ENCODE data around the gene LRMDA.

Gene LRMDA

DNA sequence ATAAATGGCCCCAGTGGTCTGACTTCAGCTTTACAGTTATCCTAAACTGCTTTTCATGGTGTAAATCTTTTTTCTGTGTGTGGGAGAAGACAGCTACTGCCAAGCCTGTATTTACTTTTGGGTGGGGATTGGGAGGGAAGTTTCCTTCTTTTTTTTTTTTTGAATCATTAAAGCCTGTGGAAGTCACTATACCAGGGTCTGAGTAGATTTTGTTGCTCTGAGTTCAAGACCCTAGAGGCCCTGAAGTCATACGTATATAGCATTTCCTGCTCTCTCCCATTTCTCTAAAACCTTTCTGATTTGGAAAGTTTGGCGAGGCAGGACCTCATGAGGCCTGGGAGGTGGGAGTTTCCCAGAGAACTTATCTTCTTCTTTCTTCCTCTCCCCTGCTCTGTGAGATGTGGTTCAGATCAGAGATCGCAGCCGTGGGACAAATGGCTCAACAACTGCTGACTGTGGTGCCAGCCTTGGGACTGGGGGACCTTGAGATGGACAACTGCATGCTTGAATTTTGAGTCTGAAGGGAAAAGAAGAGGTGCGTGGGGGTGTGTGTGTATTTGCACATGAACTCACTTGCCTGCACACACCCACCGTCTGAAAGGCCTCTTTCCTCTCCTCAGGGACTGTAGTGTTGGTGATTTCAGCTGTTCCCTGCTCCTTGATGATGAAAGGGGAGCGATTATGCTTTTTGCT is 18.1 kb downstream of the LRMDA start:
- Histone ChIP-seq H3K27ac (no peak overlapping the region), H3K36me3 (no peaks in the 10 kb centered on the region), H3K27me3 (ENCODE audit: insufficient read depth, low read depth, severe bottlenecking) (no peaks in the 10 kb centered on the region), H3K9me3 (ENCODE audit: severe bottlenecking) (peaks cover 12% of the 10 kb centered on the region), H3K4me3 (ENCODE audit: low read depth, low read length) (no peak overlapping the region)
- DNase-seq: no peak
- no peak for TF ChIP-seq CTCF (IDR thresholded peaks at IDR 0.05; ENCODE audit: low read depth, low read length)

DNA sequence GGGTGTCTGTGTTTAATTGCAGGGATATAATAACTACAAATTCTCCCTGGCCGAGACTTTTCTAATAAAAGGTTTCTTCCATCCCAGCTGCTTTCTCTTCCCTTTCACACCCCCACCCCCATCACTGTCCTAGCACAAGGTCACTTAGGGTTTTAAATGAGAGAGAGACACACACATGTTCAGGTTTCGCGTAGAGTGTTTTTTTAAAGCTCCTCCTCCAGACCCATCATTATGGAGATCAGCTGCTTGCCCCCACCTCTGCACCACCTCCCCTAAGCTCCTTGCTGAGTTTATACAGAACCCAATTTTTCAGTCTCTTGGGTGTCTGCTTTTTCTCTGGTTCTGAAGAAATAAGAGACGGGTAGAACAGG is 18.6 kb downstream of the LRMDA start:
- DNase-seq: no peak
- Histone ChIP-seq H3K27me3 (ENCODE audit: insufficient read depth, low read depth, severe bottlenecking) (no peaks in the 10 kb centered on the region), H3K36me3 (no peaks in the 10 kb centered on the region), H3K4me3 (ENCODE audit: low read depth, low read length) (no peak overlapping the region), H3K27ac (no peak overlapping the region), H3K9me3 (ENCODE audit: severe bottlenecking) (peaks cover 9% of the 10 kb centered on the region)
- no peak for TF ChIP-seq CTCF (IDR thresholded peaks at IDR 0.05; ENCODE audit: low read depth, low read length)

DNA sequence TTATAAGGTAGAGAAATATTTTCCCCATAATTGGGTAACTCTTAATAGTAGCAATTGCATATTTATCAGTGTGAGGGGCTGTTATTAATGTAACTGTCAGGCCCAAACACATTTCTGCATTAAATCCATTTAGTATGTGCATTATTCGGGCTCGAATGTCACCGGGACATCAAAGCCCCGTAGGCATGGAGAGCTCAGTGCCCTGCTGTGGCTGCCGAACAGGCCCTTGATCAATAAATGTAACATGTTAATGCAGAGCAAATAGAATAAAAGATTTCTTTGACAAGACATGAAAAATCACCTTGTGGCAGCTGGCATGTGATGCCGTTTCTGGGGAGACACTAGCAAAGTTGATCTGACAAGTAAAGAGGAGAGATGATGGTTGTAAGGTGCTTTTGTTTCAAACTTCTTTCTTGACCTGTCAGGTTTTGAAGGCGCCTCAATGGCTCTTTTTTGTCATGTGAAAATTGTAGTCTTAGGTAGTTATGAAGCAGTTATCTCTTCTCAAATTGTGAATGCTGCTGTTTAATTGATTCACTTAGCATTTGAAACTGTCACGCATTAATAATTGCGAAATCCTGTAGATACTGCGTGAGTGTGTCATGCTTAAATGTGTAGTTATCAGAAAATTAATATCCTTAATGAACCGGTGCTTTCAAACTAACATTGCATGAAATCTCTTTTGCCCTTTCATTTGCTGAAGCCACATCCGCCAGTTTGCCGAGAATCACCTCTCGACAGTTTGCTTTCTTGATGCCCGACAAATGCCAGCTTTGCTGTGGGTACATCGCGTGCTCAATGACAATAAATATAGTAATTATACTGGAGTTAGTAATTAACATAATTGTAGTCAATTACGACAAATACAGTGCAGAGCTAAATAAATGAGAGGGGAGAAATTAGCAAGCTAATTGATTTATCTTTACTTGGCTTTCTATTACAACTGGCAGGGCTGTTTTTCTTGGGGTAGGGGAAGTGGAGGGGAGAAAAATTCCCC is 19.5 kb downstream of the LRMDA start:
- H3K4me3 ChIP-seq (ENCODE audit: low read depth, low read length): no peak overlapping the region
- no peaks in the 10 kb centered on the region for H3K27me3 ChIP-seq (ENCODE audit: insufficient read depth, low read depth, severe bottlenecking)
- no peak for DNase-seq
- H3K36me3 ChIP-seq: no peaks in the 10 kb centered on the region
- peaks cover 5% of the 10 kb centered on the region for H3K9me3 ChIP-seq (ENCODE audit: severe bottlenecking)
- no peak for TF ChIP-seq CTCF (IDR thresholded peaks at IDR 0.05; ENCODE audit: low read depth, low read length)
- H3K27ac ChIP-seq: no peak overlapping the region

DNA sequence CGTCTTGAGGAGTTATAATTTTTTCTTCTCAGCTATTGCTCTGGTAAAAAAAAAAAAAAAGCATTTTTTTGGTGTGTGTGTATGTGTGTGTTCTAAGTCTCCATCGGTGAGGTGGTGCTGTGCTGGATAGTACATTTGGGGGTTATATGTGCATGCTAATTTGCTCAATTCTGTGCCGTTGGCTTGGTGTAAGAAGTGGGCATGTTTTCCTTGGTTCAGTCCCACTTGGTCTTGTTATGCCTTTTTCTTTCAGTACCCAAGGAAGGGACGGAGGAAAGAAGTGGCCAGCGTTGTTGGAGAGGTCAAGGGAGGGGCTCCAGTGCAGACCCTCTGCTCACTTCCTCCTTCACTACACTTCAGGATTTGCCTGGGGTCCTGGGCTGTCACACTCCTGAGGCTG is 20.4 kb downstream of the LRMDA start:
- Histone ChIP-seq H3K36me3 (no peaks in the 10 kb centered on the region), H3K9me3 (ENCODE audit: severe bottlenecking) (peaks cover 3% of the 10 kb centered on the region), H3K27me3 (ENCODE audit: insufficient read depth, low read depth, severe bottlenecking) (no peaks in the 10 kb centered on the region), H3K27ac (no peak overlapping the region), H3K4me3 (ENCODE audit: low read depth, low read length) (no peak overlapping the region)
- no peak for TF ChIP-seq CTCF (IDR thresholded peaks at IDR 0.05; ENCODE audit: low read depth, low read length)
- DNase-seq: no peak

DNA sequence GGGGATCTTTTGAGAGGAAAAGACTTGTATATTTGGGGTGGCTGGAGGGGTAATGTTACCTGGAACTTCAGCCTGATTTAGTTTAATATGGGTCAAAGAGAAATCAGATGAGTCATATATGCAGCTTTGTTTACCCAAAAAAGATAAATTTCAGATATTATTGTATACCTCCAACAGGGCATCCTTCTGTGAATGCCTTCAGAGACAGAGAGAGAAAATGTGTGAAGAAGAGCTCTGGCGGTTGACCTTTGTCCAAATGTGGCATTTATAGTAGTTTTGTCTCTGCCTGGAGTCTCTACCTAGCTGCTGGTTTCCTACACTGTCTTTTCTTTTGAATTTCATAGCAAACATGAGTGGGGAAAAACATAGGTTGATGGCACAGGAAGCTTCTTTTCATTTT is 21.6 kb downstream of the LRMDA start:
- Histone ChIP-seq H3K4me3 (ENCODE audit: low read depth, low read length) (no peak overlapping the region), H3K27me3 (ENCODE audit: insufficient read depth, low read depth, severe bottlenecking) (no peaks in the 10 kb centered on the region), H3K27ac (no peak overlapping the region), H3K36me3 (no peaks in the 10 kb centered on the region), H3K9me3 (ENCODE audit: severe bottlenecking) (no peaks in the 10 kb centered on the region)
- DNase-seq: no peak
- no peak for TF ChIP-seq CTCF (IDR thresholded peaks at IDR 0.05; ENCODE audit: low read depth, low read length)

Measured in WERI-Rb-1 (cell line).